Measurements from ENCODE around the gene DACH2. TPM values are rescaled to one million over a fixed set of nuclear protein-coding genes. Genes with fewer than 3 reads are reported as not detected.

Gene DACH2
- polyA plus RNA-seq, 1 donor from 2014 or later = 20.6 TPM

DNA sequence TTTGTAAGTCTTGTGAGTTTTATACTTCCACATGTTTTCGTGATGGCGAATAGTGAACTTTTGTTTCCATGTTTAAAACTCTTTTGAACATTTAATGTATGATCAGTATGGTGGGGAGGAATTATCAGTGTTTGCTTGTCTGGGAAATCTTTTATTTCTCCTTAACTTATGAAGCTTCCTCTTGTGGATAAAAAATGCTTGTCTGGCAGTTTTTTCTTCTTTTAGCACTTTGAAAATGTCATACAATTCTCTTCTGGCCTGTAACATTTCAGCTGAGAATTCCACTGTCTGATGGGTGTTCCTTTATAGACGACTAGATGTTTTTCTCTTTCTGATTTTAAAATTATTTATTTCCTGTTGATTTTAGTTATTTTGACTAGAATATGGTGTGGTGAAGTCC is 576.0 kb downstream of the DACH2 start:
- Histone ChIP-seq H3K9me3 (ENCODE audit: low read length) (no peaks in the 10 kb centered on the region), H2AFZ (ENCODE audit: low read depth, low read length) (no peak overlapping the region), H3K9ac (ENCODE audit: low read length) (no peak overlapping the region), H3K27ac (ENCODE audit: low read length) (no peak overlapping the region), H3K9me2 (ENCODE audit: insufficient read depth, low read length) (no peaks in the 10 kb centered on the region), H3K4me2 (ENCODE audit: low read length) (no peak overlapping the region), H3K27me3 (ENCODE audit: insufficient read depth, low read depth, low read length) (no peaks in the 10 kb centered on the region), H3K36me3 (ENCODE audit: insufficient read depth, low read length) (no peaks in the 10 kb centered on the region), H3F3A (ENCODE audit: insufficient read depth, low read length, poor library complexity, severe bottlenecking) (no peaks in the 10 kb centered on the region), H4K20me1 (ENCODE audit: insufficient read depth) (no peaks in the 10 kb centered on the region), H3K79me2 (replicated peaks; ENCODE audit: insufficient read depth, low read length) (no peaks in the 10 kb centered on the region), H3K4me3 (ENCODE audit: low read length) (no peak overlapping the region)
- TF ChIP-seq POLR2AphosphoS5 (IDR thresholded peaks at IDR 0.05) = no peak

DNA sequence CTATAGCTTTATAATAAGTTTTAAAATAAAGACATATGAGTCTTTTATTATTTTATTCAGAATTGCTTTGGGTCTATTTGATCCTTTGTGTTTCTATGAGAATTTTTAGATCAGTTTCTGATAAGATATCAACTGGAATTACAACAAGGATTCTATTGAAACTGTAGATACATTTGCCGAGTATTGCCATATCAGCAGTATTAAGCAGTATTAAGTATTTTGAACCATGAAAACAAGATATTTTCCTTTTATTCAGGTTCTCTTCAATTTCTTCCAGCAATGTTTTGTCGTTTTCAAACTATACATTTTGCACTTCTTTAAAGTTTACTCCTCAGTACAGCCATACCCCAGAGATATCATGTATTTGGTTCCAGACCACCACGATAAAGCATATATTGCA is 598.8 kb downstream of the DACH2 start:
- Histone ChIP-seq H3K79me2 (replicated peaks; ENCODE audit: insufficient read depth, low read length) (no peaks in the 10 kb centered on the region), H3F3A (ENCODE audit: insufficient read depth, low read length, poor library complexity, severe bottlenecking) (no peaks in the 10 kb centered on the region), H3K9me3 (ENCODE audit: low read length) (no peaks in the 10 kb centered on the region), H4K20me1 (ENCODE audit: insufficient read depth) (no peaks in the 10 kb centered on the region), H3K27me3 (ENCODE audit: insufficient read depth, low read depth, low read length) (no peaks in the 10 kb centered on the region), H3K36me3 (ENCODE audit: insufficient read depth, low read length) (no peaks in the 10 kb centered on the region), H3K9me2 (ENCODE audit: insufficient read depth, low read length) (no peaks in the 10 kb centered on the region), H3K27ac (ENCODE audit: low read length) (no peak overlapping the region), H3K4me2 (ENCODE audit: low read length) (no peak overlapping the region), H2AFZ (ENCODE audit: low read depth, low read length) (no peak overlapping the region), H3K4me3 (ENCODE audit: low read length) (no peak overlapping the region), H3K9ac (ENCODE audit: low read length) (no peak overlapping the region)
- TF ChIP-seq MXI1 (conservative IDR thresholded peaks at IDR 0.05; ENCODE audit: poor library complexity, severe bottlenecking) (no peak), POLR2AphosphoS5 (IDR thresholded peaks at IDR 0.05) (no peak), EP300 (conservative IDR thresholded peaks at IDR 0.05; ENCODE audit: poor library complexity, severe bottlenecking) (no peak), EZH2 (IDR thresholded peaks at IDR 0.05; ENCODE audit: borderline replicate concordance, insufficient read depth, low read length, poor library complexity, severe bottlenecking) (no peak), RAD21 (conservative IDR thresholded peaks at IDR 0.05) (no peak), SMC3 (conservative IDR thresholded peaks at IDR 0.05; ENCODE audit: poor library complexity) (no peak), TAF1 (IDR thresholded peaks at IDR 0.05; ENCODE audit: low read depth) (no peak)
- TF ChIP-seq, protein P1, sequence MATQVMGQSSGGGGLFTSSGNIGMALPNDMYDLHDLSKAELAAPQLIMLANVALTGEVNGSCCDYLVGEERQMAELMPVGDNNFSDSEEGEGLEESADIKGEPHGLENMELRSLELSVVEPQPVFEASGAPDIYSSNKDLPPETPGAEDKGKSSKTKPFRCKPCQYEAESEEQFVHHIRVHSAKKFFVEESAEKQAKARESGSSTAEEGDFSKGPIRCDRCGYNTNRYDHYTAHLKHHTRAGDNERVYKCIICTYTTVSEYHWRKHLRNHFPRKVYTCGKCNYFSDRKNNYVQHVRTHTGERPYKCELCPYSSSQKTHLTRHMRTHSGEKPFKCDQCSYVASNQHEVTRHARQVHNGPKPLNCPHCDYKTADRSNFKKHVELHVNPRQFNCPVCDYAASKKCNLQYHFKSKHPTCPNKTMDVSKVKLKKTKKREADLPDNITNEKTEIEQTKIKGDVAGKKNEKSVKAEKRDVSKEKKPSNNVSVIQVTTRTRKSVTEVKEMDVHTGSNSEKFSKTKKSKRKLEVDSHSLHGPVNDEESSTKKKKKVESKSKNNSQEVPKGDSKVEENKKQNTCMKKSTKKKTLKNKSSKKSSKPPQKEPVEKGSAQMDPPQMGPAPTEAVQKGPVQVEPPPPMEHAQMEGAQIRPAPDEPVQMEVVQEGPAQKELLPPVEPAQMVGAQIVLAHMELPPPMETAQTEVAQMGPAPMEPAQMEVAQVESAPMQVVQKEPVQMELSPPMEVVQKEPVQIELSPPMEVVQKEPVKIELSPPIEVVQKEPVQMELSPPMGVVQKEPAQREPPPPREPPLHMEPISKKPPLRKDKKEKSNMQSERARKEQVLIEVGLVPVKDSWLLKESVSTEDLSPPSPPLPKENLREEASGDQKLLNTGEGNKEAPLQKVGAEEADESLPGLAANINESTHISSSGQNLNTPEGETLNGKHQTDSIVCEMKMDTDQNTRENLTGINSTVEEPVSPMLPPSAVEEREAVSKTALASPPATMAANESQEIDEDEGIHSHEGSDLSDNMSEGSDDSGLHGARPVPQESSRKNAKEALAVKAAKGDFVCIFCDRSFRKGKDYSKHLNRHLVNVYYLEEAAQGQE (IDR thresholded peaks at IDR 0.05; ENCODE audit: borderline replicate concordance) = no peak
- TF ChIP-seq, protein P2, sequence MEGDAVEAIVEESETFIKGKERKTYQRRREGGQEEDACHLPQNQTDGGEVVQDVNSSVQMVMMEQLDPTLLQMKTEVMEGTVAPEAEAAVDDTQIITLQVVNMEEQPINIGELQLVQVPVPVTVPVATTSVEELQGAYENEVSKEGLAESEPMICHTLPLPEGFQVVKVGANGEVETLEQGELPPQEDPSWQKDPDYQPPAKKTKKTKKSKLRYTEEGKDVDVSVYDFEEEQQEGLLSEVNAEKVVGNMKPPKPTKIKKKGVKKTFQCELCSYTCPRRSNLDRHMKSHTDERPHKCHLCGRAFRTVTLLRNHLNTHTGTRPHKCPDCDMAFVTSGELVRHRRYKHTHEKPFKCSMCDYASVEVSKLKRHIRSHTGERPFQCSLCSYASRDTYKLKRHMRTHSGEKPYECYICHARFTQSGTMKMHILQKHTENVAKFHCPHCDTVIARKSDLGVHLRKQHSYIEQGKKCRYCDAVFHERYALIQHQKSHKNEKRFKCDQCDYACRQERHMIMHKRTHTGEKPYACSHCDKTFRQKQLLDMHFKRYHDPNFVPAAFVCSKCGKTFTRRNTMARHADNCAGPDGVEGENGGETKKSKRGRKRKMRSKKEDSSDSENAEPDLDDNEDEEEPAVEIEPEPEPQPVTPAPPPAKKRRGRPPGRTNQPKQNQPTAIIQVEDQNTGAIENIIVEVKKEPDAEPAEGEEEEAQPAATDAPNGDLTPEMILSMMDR (IDR thresholded peaks at IDR 0.05; ENCODE audit: poor library complexity, severe bottlenecking) = no peak

DNA sequence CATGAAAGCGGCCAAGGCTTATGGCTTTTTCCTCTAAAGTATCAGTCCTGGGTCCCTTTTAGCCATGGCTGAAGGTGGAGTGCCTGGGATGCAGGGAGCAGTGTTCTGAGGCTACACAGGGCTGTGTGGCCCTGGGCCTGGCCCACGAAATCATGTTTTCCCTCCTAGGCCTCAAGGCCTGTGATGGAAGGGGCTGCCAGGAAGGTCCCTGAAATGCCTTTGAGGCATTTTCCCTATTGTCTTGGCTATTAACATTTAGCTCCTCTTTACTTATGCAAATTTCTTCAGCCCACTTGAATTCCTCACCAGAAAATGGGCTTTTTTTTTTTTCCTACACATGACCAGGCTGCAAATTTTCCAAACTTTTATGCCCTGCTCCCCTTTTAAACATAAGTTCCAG is 657.0 kb downstream of the DACH2 start:
- Histone ChIP-seq H3F3A (ENCODE audit: insufficient read depth, low read length, poor library complexity, severe bottlenecking) (no peaks in the 10 kb centered on the region), H3K9ac (ENCODE audit: low read length) (no peak overlapping the region), H3K27ac (ENCODE audit: low read length) (no peak overlapping the region), H3K4me3 (ENCODE audit: low read length) (no peak overlapping the region), H3K9me3 (ENCODE audit: low read length) (no peaks in the 10 kb centered on the region), H3K9me2 (ENCODE audit: insufficient read depth, low read length) (no peaks in the 10 kb centered on the region), H3K4me2 (ENCODE audit: low read length) (no peak overlapping the region), H3K27me3 (ENCODE audit: insufficient read depth, low read depth, low read length) (no peaks in the 10 kb centered on the region), H4K20me1 (ENCODE audit: insufficient read depth) (no peaks in the 10 kb centered on the region), H3K36me3 (ENCODE audit: insufficient read depth, low read length) (no peaks in the 10 kb centered on the region), H2AFZ (ENCODE audit: low read depth, low read length) (no peak overlapping the region), H3K79me2 (replicated peaks; ENCODE audit: insufficient read depth, low read length) (no peaks in the 10 kb centered on the region)
- TF ChIP-seq, protein P1 (IDR thresholded peaks at IDR 0.05; ENCODE audit: borderline replicate concordance) = no peak
- TF ChIP-seq RAD21 (conservative IDR thresholded peaks at IDR 0.05) = no peak
- TF ChIP-seq, protein P2 (IDR thresholded peaks at IDR 0.05; ENCODE audit: poor library complexity, severe bottlenecking) = no peak
- TF ChIP-seq MXI1 (conservative IDR thresholded peaks at IDR 0.05; ENCODE audit: poor library complexity, severe bottlenecking) = no peak
- TF ChIP-seq EZH2 (IDR thresholded peaks at IDR 0.05; ENCODE audit: borderline replicate concordance, insufficient read depth, low read length, poor library complexity, severe bottlenecking) = no peak
- TF ChIP-seq POLR2AphosphoS5 (IDR thresholded peaks at IDR 0.05) = no peak
- TF ChIP-seq TAF1 (IDR thresholded peaks at IDR 0.05; ENCODE audit: low read depth) = no peak
- no peak for TF ChIP-seq SMC3 (conservative IDR thresholded peaks at IDR 0.05; ENCODE audit: poor library complexity)
- TF ChIP-seq EP300 (conservative IDR thresholded peaks at IDR 0.05; ENCODE audit: poor library complexity, severe bottlenecking) = no peak

Measured in neural cell (in vitro differentiated cells).